ENCODE measurements around the gene PIK3CD. TPM values are rescaled to one million over a fixed set of nuclear protein-coding genes. Genes with fewer than 3 reads are reported as not detected.
"Not testable (repeated sequence)": the region's sequence is repeated elsewhere in the genome, so short reads cannot be mapped to it uniquely, and the experiment has no call there.

PIK3CD gene
- total RNA-seq, 1 donor from 2014 or later = 3.3 TPM

- ATAC-seq (ENCODE audit: poor library complexity); DNase-seq; intact Hi-C loops (cut with DNase I): not testable (repeated sequence)
These were observed 24.6 kb downstream of the PIK3CD start for GRCh38 chr1:9676128-9676527.

GRCh38 chr1:9676815-9677393 lies 25.4 kb downstream of the PIK3CD start:
- ATAC-seq (ENCODE audit: poor library complexity) (no peak), DNase-seq (no peak)
- intact Hi-C loops (cut with DNase I) = no loop called here

GRCh38 chr1:9680091-9680490 lies 28.6 kb downstream of the PIK3CD start:
- ATAC-seq (ENCODE audit: poor library complexity) (no peak), DNase-seq (no peak)
- intact Hi-C loops (cut with DNase I) = no loop called here

GRCh38 chr1:9680828-9681227 lies 29.3 kb downstream of the PIK3CD start:
- DNase-seq = no peak
- ATAC-seq (ENCODE audit: poor library complexity) = no peak
- intact Hi-C loops (cut with DNase I) = no loop called here

- DNase-seq (no peak), ATAC-seq (ENCODE audit: poor library complexity) (no peak)
- intact Hi-C loops (cut with DNase I) = no loop called here
These were observed 33.3 kb downstream of the PIK3CD start for GRCh38 chr1:9684801-9685200.

GRCh38 chr1:9687120-9687873 lies 35.8 kb downstream of the PIK3CD start:
- DNase-seq (peak; percentile 59), ATAC-seq (ENCODE audit: poor library complexity) (peak; percentile 42)
- intact Hi-C loops (cut with DNase I) = no loop called here

- peak; percentile 49 for DNase-seq
- intact Hi-C loops (cut with DNase I) = no loop called here
- no peak for ATAC-seq (ENCODE audit: poor library complexity)
These were observed 36.5 kb downstream of the PIK3CD start for GRCh38 chr1:9687874-9688582.

- intact Hi-C loops (cut with DNase I) = no loop called here
- no peak for ATAC-seq (ENCODE audit: poor library complexity)
- no peak for DNase-seq
These were observed 37.1 kb downstream of the PIK3CD start for GRCh38 chr1:9688599-9688998.

GRCh38 chr1:9689011-9689706 lies 37.6 kb downstream of the PIK3CD start:
- peak; percentile 92 for DNase-seq
- intact Hi-C loops (cut with DNase I) = no loop called here
- ATAC-seq (ENCODE audit: poor library complexity) = peak; percentile 90

- intact Hi-C loops (cut with DNase I) = no loop called here
- ATAC-seq (ENCODE audit: poor library complexity) (peak; percentile 32), DNase-seq (peak; percentile 56)
These were observed 38.4 kb downstream of the PIK3CD start for GRCh38 chr1:9689971-9690381.

- intact Hi-C loops (cut with DNase I) = no loop called here
- no peak for ATAC-seq (ENCODE audit: poor library complexity)
- DNase-seq = no peak
These were observed 39.0 kb downstream of the PIK3CD start for GRCh38 chr1:9690440-9691107.

GRCh38 chr1:9691108-9691445 lies 39.5 kb downstream of the PIK3CD start:
- DNase-seq = no peak
- no peak for ATAC-seq (ENCODE audit: poor library complexity)
- intact Hi-C loops (cut with DNase I) = no loop called here

- ATAC-seq (ENCODE audit: poor library complexity) = no peak
- intact Hi-C loops (cut with DNase I) = no loop called here
- no peak for DNase-seq
These were observed 40.2 kb downstream of the PIK3CD start for GRCh38 chr1:9691691-9692090.

GRCh38 chr1:9696793-9697192 lies 45.3 kb downstream of the PIK3CD start:
- intact Hi-C loops (cut with DNase I) = no loop called here
- DNase-seq = peak; percentile 1
- ATAC-seq (ENCODE audit: poor library complexity) = no peak

GRCh38 chr1:9699361-9699760 lies 47.8 kb downstream of the PIK3CD start:
- no peak for DNase-seq
- intact Hi-C loops (cut with DNase I) = no loop called here
- no peak for ATAC-seq (ENCODE audit: poor library complexity)

- intact Hi-C loops (cut with DNase I) = no loop called here
- peak; percentile 12 for DNase-seq
- no peak for ATAC-seq (ENCODE audit: poor library complexity)
These were observed 48.8 kb downstream of the PIK3CD start for GRCh38 chr1:9700340-9700739.

GRCh38 chr1:9701665-9702064 lies 50.1 kb downstream of the PIK3CD start:
- intact Hi-C loops (cut with DNase I) = no loop called here
- ATAC-seq (ENCODE audit: poor library complexity) (no peak), DNase-seq (peak; percentile 5)

- intact Hi-C loops (cut with DNase I) = no loop called here
- DNase-seq (peak; percentile 5), ATAC-seq (ENCODE audit: poor library complexity) (no peak)
These were observed 51.6 kb downstream of the PIK3CD start for GRCh38 chr1:9703165-9703509.

- intact Hi-C loops (cut with DNase I) = no loop called here
- no peak for ATAC-seq (ENCODE audit: poor library complexity)
- DNase-seq = no peak
These were observed 52.1 kb downstream of the PIK3CD start for GRCh38 chr1:9703681-9704080.

Data from Right ventricle myocardium superior (tissue), 1 donor.